BJ (cell line): ENCODE measurements around the gene TC2N. TPM values are rescaled to one million over a fixed set of nuclear protein-coding genes. Genes with fewer than 3 reads are reported as not detected.

ENCODE experiments used
- CTCF ChIA-PET: fragments of 350-600 bp; formaldehyde crosslinking; extraction: SDS; loops from one replicate; lab custom pipeline; 2021; ENCODE audit warnings: antibody characterized with exemption, inconsistent platforms; lab: Yijun Ruan, JAX
- POLR2A ChIA-PET: fragments of 300-600 bp; sonication (Branson Sonifier 250); formaldehyde crosslinking; extraction: SDS; loops from one replicate; lab custom pipeline; 2021; ENCODE audit warnings: antibody characterized with exemption; lab: Charles Lee
- DNase-seq: peaks from one replicate; pipeline ENCODE4 v3.0.0-alpha.2; 2011; ENCODE audit warnings: low read depth
- H3K27me3 ChIP-seq: 2 replicates; pipeline ENCODE4 v1.6.0; 2011; ENCODE audit warnings: low read length; ENCODE audit not compliant: control insufficient read depth, insufficient read depth
- H3K36me3 ChIP-seq: 2 replicates; pipeline ENCODE4 v1.5.1; 2011; ENCODE audit warnings: low read length; ENCODE audit not compliant: control insufficient read depth, insufficient read depth
- H3K4me3 ChIP-seq: 2 replicates; pipeline ENCODE4 v1.5.1; 2011; ENCODE audit warnings: low read depth, mild to moderate bottlenecking, control low read depth, low read length
- CTCF ChIP-seq: IDR thresholded peaks from 2 replicates; pipeline ENCODE4 v1.5.1; 2011; ENCODE audit warnings: low read depth, mild to moderate bottlenecking, control low read depth, inconsistent platforms, low read length, moderate library complexity; ENCODE audit not compliant: insufficient read depth
- polyA plus RNA-seq: library from polyadenylated mRNA; depleted of rRNA; stranded (reverse); fragments of >200 nt; gene quantifications from 2 replicates; pipeline ENCODE4 v1.2.3, GENCODE V29; 2011

Gene TC2N
- polyA plus RNA-seq, 1 experiment: 0.05 TPM

GRCh38 chr14:91786188-91786587 lies 81.1 kb downstream of the TC2N start:
- no peak for TF ChIP-seq CTCF
- POLR2A ChIA-PET: no interaction called here
- no peaks in the 10 kb centered on the region for H3K27me3 ChIP-seq
- H3K36me3 ChIP-seq: no peaks in the 10 kb centered on the region
- CTCF ChIA-PET: interaction anchor here (1.5 kb wide), 1 partner anchor 161 kb away, joined by 3 read pairs; no protein-coding TSS in a partner anchor
- H3K4me3 ChIP-seq: no peak overlapping the region
- no peak for DNase-seq

GRCh38 chr14:91780452-91780851 lies 86.9 kb downstream of the TC2N start:
- CTCF ChIA-PET: no interaction called here
- Histone ChIP-seq H3K4me3 (no peak overlapping the region), H3K27me3 (no peaks in the 10 kb centered on the region), H3K36me3 (no peaks in the 10 kb centered on the region)
- no peak for DNase-seq
- POLR2A ChIA-PET: no interaction called here
- TF ChIP-seq CTCF: no peak

GRCh38 chr14:91778217-91778616 lies 89.1 kb downstream of the TC2N start:
- Histone ChIP-seq H3K36me3 (no peaks in the 10 kb centered on the region), H3K4me3 (no peak overlapping the region), H3K27me3 (no peaks in the 10 kb centered on the region)
- ChIA-PET CTCF (no interaction called here), POLR2A (no interaction called here)
- no peak for DNase-seq
- TF ChIP-seq CTCF: no peak

- Histone ChIP-seq H3K27me3 (no peaks in the 10 kb centered on the region), H3K4me3 (no peak overlapping the region), H3K36me3 (no peaks in the 10 kb centered on the region)
- DNase-seq: no peak
- CTCF ChIA-PET: no interaction called here
- POLR2A ChIA-PET: no interaction called here
- no peak for TF ChIP-seq CTCF
Measured at GRCh38 chr14:91774140-91775096, 92.9 kb downstream of the TC2N start.

- CTCF ChIA-PET: no interaction called here
- Histone ChIP-seq H3K27me3 (no peaks in the 10 kb centered on the region), H3K36me3 (no peaks in the 10 kb centered on the region), H3K4me3 (no peak overlapping the region)
- no peak for DNase-seq
- no peak for TF ChIP-seq CTCF
- POLR2A ChIA-PET: no interaction called here
Measured at GRCh38 chr14:91770185-91770584, 97.2 kb downstream of the TC2N start.
